ENCODE data around the gene ITPA. TPM values are rescaled to one million over a fixed set of nuclear protein-coding genes. Genes with fewer than 3 reads are reported as not detected.

ITPA gene
- total and polyA plus RNA-seq, 2 of the 13 experiments (the other 11 are each of a cell fraction or from before 2014, with no cell fraction given): 60.1 to 103 TPM

- TF ChIP-seq PITX1 (CRISPR knock-in tag; IDR thresholded peaks at IDR 0.05): 0 out of 2 replicates have a peak, but pooled peaks have one; percentile 63
- peak; percentile 55; the same call in 1 of the 2 replicates for TF ChIP-seq MXD4 (CRISPR knock-in tag; IDR thresholded peaks at IDR 0.05)
- TF ChIP-seq MTF1 (CRISPR knock-in tag; IDR thresholded peaks at IDR 0.05): no peak
- no peak for TF ChIP-seq ZNF75D (CRISPR knock-in tag; IDR thresholded peaks at IDR 0.05; ENCODE audit: borderline replicate concordance)
- 0 out of 2 replicates have a peak, but pooled peaks have one; percentile 61 for TF ChIP-seq MEF2D (CRISPR knock-in tag; IDR thresholded peaks at IDR 0.05)
- no peak for TF ChIP-seq CSRNP2 (CRISPR knock-in tag; conservative IDR thresholded peaks at IDR 0.05; ENCODE audit: low read depth)
- TF ChIP-seq MNT (IDR thresholded peaks at IDR 0.05): no peak
- no peak for TF ChIP-seq ELF4 (CRISPR knock-in tag; IDR thresholded peaks at IDR 0.05; ENCODE audit: borderline replicate concordance)
- TF ChIP-seq SNAPC2 (CRISPR knock-in tag; IDR thresholded peaks at IDR 0.05): no peak
- peak; percentile 50; the same call in 1 of the 2 replicates for TF ChIP-seq KDM1A (CRISPR knock-in tag; IDR thresholded peaks at IDR 0.05)
- TF ChIP-seq IRF2 (CRISPR knock-in tag; IDR thresholded peaks at IDR 0.05): peak; percentile 74
- peak; percentile 29; the same call in 1 of the 2 replicates for TF ChIP-seq GATAD1 (CRISPR knock-in tag; IDR thresholded peaks at IDR 0.05)
- TF ChIP-seq HDAC2 (CRISPR knock-in tag; IDR thresholded peaks at IDR 0.05): peak; percentile 70; the same call in 1 of the 2 replicates
- TF ChIP-seq PRMT3 (CRISPR knock-in tag; IDR thresholded peaks at IDR 0.05; ENCODE audit: borderline replicate concordance, low read depth): no peak
- TF ChIP-seq SP4 (CRISPR knock-in tag; IDR thresholded peaks at IDR 0.05): peak; percentile 56; the same call in 1 of the 2 replicates
- TF ChIP-seq ZNF496 (CRISPR knock-in tag; IDR thresholded peaks at IDR 0.05; ENCODE audit: insufficient replicate concordance): no peak
- TF ChIP-seq PBX2 (CRISPR knock-in tag; IDR thresholded peaks at IDR 0.05): no peak
- TF ChIP-seq MYC (CRISPR knock-in tag; IDR thresholded peaks at IDR 0.05; ENCODE audit: borderline replicate concordance): peak; percentile 22; the same call in 1 of the 2 replicates
- TF ChIP-seq ZFP90 (CRISPR knock-in tag; IDR thresholded peaks at IDR 0.05; ENCODE audit: borderline replicate concordance): no peak
- TF ChIP-seq KDM4B (CRISPR knock-in tag; IDR thresholded peaks at IDR 0.05): peak; percentile 72; the same call in 1 of the 2 replicates
- no peak for TF ChIP-seq IKZF1 (IDR thresholded peaks at IDR 0.05)
- TF ChIP-seq CBFB (CRISPR knock-in tag; IDR thresholded peaks at IDR 0.05): no peak
- no peak for TF ChIP-seq ZSCAN29 (CRISPR knock-in tag; conservative IDR thresholded peaks at IDR 0.05)
- no peak for TF ChIP-seq ZIK1 (CRISPR knock-in tag; IDR thresholded peaks at IDR 0.05; ENCODE audit: borderline replicate concordance, low read depth)
- peak; percentile 70; the same call in 1 of the 2 replicates for TF ChIP-seq ZBTB20 (CRISPR knock-in tag; IDR thresholded peaks at IDR 0.05; ENCODE audit: borderline replicate concordance, low read depth)
- TF ChIP-seq THAP11 (CRISPR knock-in tag; IDR thresholded peaks at IDR 0.05): peak; percentile 64
- peak; percentile 38; the same call in 1 of the 2 replicates for TF ChIP-seq ZFY (CRISPR knock-in tag; IDR thresholded peaks at IDR 0.05)
- peak; percentile 33; the same call in 1 of the 2 replicates for TF ChIP-seq SMAD3 (CRISPR knock-in tag; IDR thresholded peaks at IDR 0.05)
- TF ChIP-seq RXRA (CRISPR knock-in tag; IDR thresholded peaks at IDR 0.05): peak; percentile 70
- 0 out of 2 replicates have a peak, but pooled peaks have one; percentile 27 for TF ChIP-seq CHD4 (IDR thresholded peaks at IDR 0.05; ENCODE audit: borderline replicate concordance, low read length)
These were observed 40.8 kb downstream of the ITPA start (continued) for GRCh38 chr20:3250091-3250504.

Measured in HepG2 (cell line).